ENCODE measurements around the gene ZNF385C.

DNA sequence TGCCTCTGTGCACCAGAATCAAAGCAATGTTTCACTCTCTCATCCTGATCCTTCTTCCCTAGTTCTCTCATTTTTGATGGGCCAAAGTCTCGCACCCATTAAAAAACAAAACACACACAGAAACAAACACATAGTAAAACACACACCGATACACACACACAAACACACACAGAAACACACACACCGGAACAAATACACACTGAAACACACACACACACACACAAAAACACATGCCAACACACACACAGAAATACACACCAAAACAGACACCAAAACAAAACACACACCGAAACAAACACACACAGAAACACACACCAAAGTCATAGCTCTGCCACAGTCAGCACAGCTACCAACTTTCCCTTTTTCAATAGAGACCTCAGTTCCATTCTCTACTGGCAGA is 33.0 kb upstream of the ZNF385C start:
- TF ChIP-seq, protein P1, sequence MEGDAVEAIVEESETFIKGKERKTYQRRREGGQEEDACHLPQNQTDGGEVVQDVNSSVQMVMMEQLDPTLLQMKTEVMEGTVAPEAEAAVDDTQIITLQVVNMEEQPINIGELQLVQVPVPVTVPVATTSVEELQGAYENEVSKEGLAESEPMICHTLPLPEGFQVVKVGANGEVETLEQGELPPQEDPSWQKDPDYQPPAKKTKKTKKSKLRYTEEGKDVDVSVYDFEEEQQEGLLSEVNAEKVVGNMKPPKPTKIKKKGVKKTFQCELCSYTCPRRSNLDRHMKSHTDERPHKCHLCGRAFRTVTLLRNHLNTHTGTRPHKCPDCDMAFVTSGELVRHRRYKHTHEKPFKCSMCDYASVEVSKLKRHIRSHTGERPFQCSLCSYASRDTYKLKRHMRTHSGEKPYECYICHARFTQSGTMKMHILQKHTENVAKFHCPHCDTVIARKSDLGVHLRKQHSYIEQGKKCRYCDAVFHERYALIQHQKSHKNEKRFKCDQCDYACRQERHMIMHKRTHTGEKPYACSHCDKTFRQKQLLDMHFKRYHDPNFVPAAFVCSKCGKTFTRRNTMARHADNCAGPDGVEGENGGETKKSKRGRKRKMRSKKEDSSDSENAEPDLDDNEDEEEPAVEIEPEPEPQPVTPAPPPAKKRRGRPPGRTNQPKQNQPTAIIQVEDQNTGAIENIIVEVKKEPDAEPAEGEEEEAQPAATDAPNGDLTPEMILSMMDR (IDR thresholded peaks at IDR 0.05) = no peak
- TF ChIP-seq POLR2A (IDR thresholded peaks at IDR 0.05) = no peak
- TF ChIP-seq POLR2AphosphoS5 (IDR thresholded peaks at IDR 0.05) = no peak

Data from breast epithelium (tissue), 3 donors.